Spleen (tissue), 11 donors: ENCODE data around the gene CABP4. TPM values are rescaled to one million over a fixed set of nuclear protein-coding genes. Genes with fewer than 3 reads are reported as not detected.

Experiments used
- DNase-seq: peaks from one replicate; pipeline ENCODE4 v3.0.0-alpha.2; 2020
- H3K27ac ChIP-seq, 8 donors: fragments of 200-600 bp; sonication (generic) in 7 of 8; 1 replicate in 4 of 8; 2 replicates in 4 of 8; pipeline versions ENCODE4 v1.5.0 to v1.8.0; 2016 to 2021; ENCODE audit warnings: inconsistent platforms in 4 of 8, mild to moderate bottlenecking in 4 of 8, moderate library complexity in 1 of 8
- H3K27me3 ChIP-seq, 7 donors: fragments of 200-600 bp; sonication (generic) in 6 of 7; replicated peaks in 1 of 7; 1 replicate in 4 of 7; 2 replicates in 3 of 7; pipeline versions ENCODE4 v1.5.0 to v1.8.0; 2016 to 2021; ENCODE audit warnings: inconsistent platforms in 3 of 7, mild to moderate bottlenecking in 1 of 7
- H3K36me3 ChIP-seq, 6 donors: fragments of 200-600 bp; sonication (generic) in 5 of 6; 1 replicate in 4 of 6; 2 replicates in 2 of 6; pipeline versions ENCODE4 v1.5.0 to v1.8.0; 2016 to 2021; ENCODE audit warnings: inconsistent platforms in 2 of 6
- H3K4me1 ChIP-seq, 6 donors: fragments of 200-600 bp; sonication (generic) in 5 of 6; 1 replicate in 3 of 6; 2 replicates in 3 of 6; pipeline versions ENCODE4 v1.5.0 to v1.8.0; 2016 to 2021; ENCODE audit warnings: inconsistent platforms in 3 of 6
- H3K4me3 ChIP-seq, 8 donors: fragments of 200-600 bp; sonication (generic) in 7 of 8; 1 replicate in 4 of 8; 2 replicates in 4 of 8; pipeline versions ENCODE4 v1.5.0 to v1.8.0; 2016 to 2021; ENCODE audit warnings: inconsistent platforms in 4 of 8, mild to moderate bottlenecking in 4 of 8, moderate library complexity in 2 of 8
- H3K9me3 ChIP-seq, 8 donors: fragments of 200-600 bp; sonication (generic) in 7 of 8; 1 replicate in 4 of 8; 2 replicates in 4 of 8; pipeline versions ENCODE4 v1.5.0 to v1.8.0; 2016 to 2021; ENCODE audit warnings: inconsistent platforms in 4 of 8
- CTCF ChIP-seq, 11 experiments: fragments of 200-600 bp in 7 of 11; fragments of 450-650 bp in 4 of 11; sonication (generic) in 4 of 11; IDR thresholded peaks in 8 of 11; conservative IDR thresholded peaks in 3 of 11; 1 replicate in 7 of 11; 2 replicates in 4 of 11; pipeline versions ENCODE4 v1.4.0 to v1.8.0; 2016 to 2021; ENCODE audit warnings: antibody characterized with exemption in 11 of 11, inconsistent platforms in 4 of 11, mild to moderate bottlenecking in 1 of 11
- POLR2A ChIP-seq, 3 donors: fragments of 450-650 bp; IDR thresholded peaks; one replicate each; pipeline ENCODE4 v1.5.1; 2017; ENCODE audit warnings: antibody characterized with exemption in 3 of 3, mild to moderate bottlenecking in 1 of 3
- POLR2AphosphoS5 ChIP-seq, 3 donors: sonication (generic); formaldehyde crosslinking; IDR thresholded peaks; one replicate each; pipeline ENCODE4 v1.5.1; 2017; ENCODE audit warnings: antibody characterized with exemption in 3 of 3
- WGBS, 5 donors: extraction: QIAGEN DNeasy Blood & Tissue Kit in 3 of 5; methylation state at CpG; one replicate each; pipeline versions ENCODE4 v1.1.5 to v1.1.7; 2013 to 2018; 5-methylcytosine and 5-hydroxymethylcytosine counted together
- intact Hi-C: fragments of 100-400 bp; cut with DNase I; formaldehyde crosslinking; loops from one replicate; pipeline ENCODE4 v1.15.0; 2023; ENCODE audit warnings: low total_unique reads
- polyA plus RNA-seq, 3 donors: library from polyadenylated mRNA; stranded (reverse); fragments of 200-250 nt; gene quantifications; one replicate each; pipeline ENCODE4 v1.2.1, GENCODE V29; 2013
- total RNA-seq, 7 donors: library from RNA; depleted of rRNA in 3 of 7; stranded (reverse); fragments of >200 nt in 3 of 7; fragmentation: NEBNext Ultra II Directional in 4 of 7; extraction: Animal tissue kit (Norgen Biotek cat#: 25700) in 4 of 7; gene quantifications; one replicate each; pipeline versions ENCODE4 v1.1.0 to v1.2.1, GENCODE V29; 2016 to 2021
- donor health status: healthy with polysubstance abuse.
- donor health status: DM: no; HTN: no; CAD: no; lungs with moderate emphysema.
- donor health status: DM: no; HTN: no; CAD: no.
- donor health status: Bipolar disorder and iron deficiency.
- donor health status: healthy.
- donor health status: DM: no; HTN: no; CAD: no.
- donor health status: DM: yes; HTN: yes; CAD: no.

CABP4 gene
- total and polyA plus RNA-seq, 10 donors, result 2.6 to 27.3 (median 17.1) TPM

- no peak for DNase-seq
- Histone ChIP-seq H3K27ac (peak overlapping the region; percentile 60 to 97 (median 90)), H3K4me1 (peaks cover 40 to 99% (median 96%) of the 10 kb centered on the region in 6 donors)
Measured at GRCh38 chr11:67439321-67440228, 15.6 kb upstream of the CABP4 start.

GRCh38 chr11:67440229-67441097 lies 14.7 kb upstream of the CABP4 start:
- peaks cover 6 to 69% (median 11%) of the 10 kb centered on the region in 6 donors for H3K36me3 ChIP-seq
- H3K27ac ChIP-seq, result peak overlapping the region; percentile 44 to 97 (median 90)
- no peaks in the 10 kb centered on the region for H3K27me3 ChIP-seq
- peak overlapping the region in 3 of 8 donors; percentile 2 to 95 (median 8) for H3K4me3 ChIP-seq
- no peaks in the 10 kb centered on the region for H3K9me3 ChIP-seq
- WGBS, 5 donors, result 50 to 64% (median 53%) methylated on average over 11 to 17 of the region's 17 CpGs
- H3K4me1 ChIP-seq, result peaks cover 49 to 99% (median 96%) of the 10 kb centered on the region in 6 donors
- no peak for DNase-seq
- intact Hi-C loops, result no loop called here
- peak in 2 of 3 donors; percentile 7 to 51 for TF ChIP-seq POLR2AphosphoS5 (IDR thresholded peaks at IDR 0.05)
- no peak for TF ChIP-seq CTCF (IDR thresholded peaks at IDR 0.05 in 8 of 11, conservative IDR thresholded peaks at IDR 0.05 in 3 of 11)
- no peak for TF ChIP-seq POLR2A (IDR thresholded peaks at IDR 0.05)

More at GRCh38 chr11:67439321-67440228, 15.6 kb upstream of the CABP4 start:
- Histone ChIP-seq H3K36me3 (peaks cover 6 to 78% (median 19%) of the 10 kb centered on the region in 6 donors), H3K4me3 (peak overlapping the region in 4 of 8 donors; percentile 70 to 95 (median 85)), H3K9me3 (no peaks in the 10 kb centered on the region), H3K27me3 (no peaks in the 10 kb centered on the region)
- 51 to 62% (median 56%) methylated on average over 26 to 31 of the region's 31 CpGs for WGBS, 5 donors
- TF ChIP-seq CTCF (IDR thresholded peaks at IDR 0.05 in 8 of 11, conservative IDR thresholded peaks at IDR 0.05 in 3 of 11), result peak in 2 of 11 experiments; percentile 15 to 21
- TF ChIP-seq POLR2A (IDR thresholded peaks at IDR 0.05), result no peak
- peak; percentile 33 to 57 (median 51) for TF ChIP-seq POLR2AphosphoS5 (IDR thresholded peaks at IDR 0.05)
- intact Hi-C loops, result no loop called here

- WGBS, 5 donors, result 77 to 94% (median 82%) methylated on average over 3 to 21 of the region's 21 CpGs
- no peaks in the 10 kb centered on the region for H3K27me3 ChIP-seq
- TF ChIP-seq POLR2A (IDR thresholded peaks at IDR 0.05), result no peak
- peak; percentile 18 to 66 (median 40) for TF ChIP-seq POLR2AphosphoS5 (IDR thresholded peaks at IDR 0.05)
- H3K27ac ChIP-seq, result peak overlapping the region; percentile 44 to 97 (median 90)
- intact Hi-C loops, result no loop called here
- no peak overlapping the region for H3K4me3 ChIP-seq
- peaks cover 0 to 63% (median 4%) of the 10 kb centered on the region in 6 donors for H3K36me3 ChIP-seq
- peaks cover 47 to 99% (median 96%) of the 10 kb centered on the region in 6 donors for H3K4me1 ChIP-seq
- no peak for DNase-seq
- no peaks in the 10 kb centered on the region for H3K9me3 ChIP-seq
Measured at GRCh38 chr11:67441098-67441563, 14.0 kb upstream of the CABP4 start.

GRCh38 chr11:67441731-67442351 lies 13.3 kb upstream of the CABP4 start:
- H3K4me1 ChIP-seq, result peaks cover 48 to 99% (median 96%) of the 10 kb centered on the region in 6 donors
- no peaks in the 10 kb centered on the region for H3K9me3 ChIP-seq
- no peaks in the 10 kb centered on the region for H3K27me3 ChIP-seq
- peak overlapping the region in 3 of 8 donors; percentile 64 to 77 (median 64) for H3K4me3 ChIP-seq
- WGBS, 5 donors, result 79 to 87% (median 82%) methylated on average over 15 to 28 of the region's 28 CpGs
- DNase-seq, result peak; percentile 85
- no peak for TF ChIP-seq POLR2A (IDR thresholded peaks at IDR 0.05)
- no peak for TF ChIP-seq CTCF (IDR thresholded peaks at IDR 0.05 in 8 of 11, conservative IDR thresholded peaks at IDR 0.05 in 3 of 11)
- TF ChIP-seq POLR2AphosphoS5 (IDR thresholded peaks at IDR 0.05), result peak in 2 of 3 donors; percentile 19 to 31
- H3K27ac ChIP-seq, result peak overlapping the region in 4 of 8 donors; percentile 87 to 97 (median 96)
- H3K36me3 ChIP-seq, result peaks cover 0 to 56% (median 3%) of the 10 kb centered on the region in 6 donors
- intact Hi-C loops, result no loop called here
